Stimulated activated CD8-positive, alpha-beta memory T cell treated with anti-CD3 and anti-CD28 coated beads, Interleukin-7, amount 100 ng/mL, for 1 hour (primary cell): ENCODE data around the gene ZYG11B.
"Not testable (repeated sequence)": the region's sequence is repeated elsewhere in the genome, so short reads cannot be mapped to it uniquely, and the experiment has no call there.

ENCODE experiments used
- DNase-seq, 2 donors: peaks; one replicate each; pipeline ENCODE4 v3.0.0-alpha.2; 2020; ENCODE audit warnings: low read depth in 2 of 2

ZYG11B gene

GRCh38 chr1:52756020-52756419, 29.8 kb downstream of the ZYG11B start:
- no peak for DNase-seq

- no peak for DNase-seq
Measured at GRCh38 chr1:52759908-52760307, 33.7 kb downstream of the ZYG11B start.

DNA sequence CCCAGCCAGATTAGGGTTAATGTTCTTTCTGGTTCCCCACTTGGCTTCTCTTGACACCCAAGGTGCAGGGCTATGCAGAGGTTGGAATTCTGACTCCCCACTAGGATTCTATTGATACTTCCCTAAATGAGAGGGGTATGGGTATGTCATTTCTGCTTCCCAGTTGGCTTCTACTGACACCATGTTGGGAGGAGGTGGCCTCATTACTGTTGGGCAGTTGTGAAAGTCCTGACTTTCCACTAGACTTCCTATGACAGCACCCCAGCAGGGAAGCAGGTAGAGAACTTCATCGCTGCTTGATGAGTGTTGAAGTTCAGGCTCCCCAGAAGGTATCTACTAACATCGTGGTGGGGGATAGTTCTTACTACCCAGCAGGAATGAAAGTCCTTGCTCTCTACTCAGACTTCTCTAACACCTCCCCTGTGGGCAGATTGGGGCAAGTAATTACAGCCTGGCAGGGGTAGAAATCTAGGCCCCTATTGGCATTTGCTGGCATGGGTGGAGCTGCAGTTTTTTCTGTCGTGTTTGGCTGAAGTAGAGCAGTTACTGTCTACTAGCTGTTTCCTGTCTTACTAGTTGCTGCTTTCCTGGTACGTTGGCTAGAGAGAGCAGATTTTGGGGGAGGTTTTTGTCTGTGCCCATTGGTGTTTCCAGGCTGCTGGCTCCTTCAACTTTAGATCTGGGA, 41.5 kb downstream of the ZYG11B start:
- DNase-seq, result no peak

DNA sequence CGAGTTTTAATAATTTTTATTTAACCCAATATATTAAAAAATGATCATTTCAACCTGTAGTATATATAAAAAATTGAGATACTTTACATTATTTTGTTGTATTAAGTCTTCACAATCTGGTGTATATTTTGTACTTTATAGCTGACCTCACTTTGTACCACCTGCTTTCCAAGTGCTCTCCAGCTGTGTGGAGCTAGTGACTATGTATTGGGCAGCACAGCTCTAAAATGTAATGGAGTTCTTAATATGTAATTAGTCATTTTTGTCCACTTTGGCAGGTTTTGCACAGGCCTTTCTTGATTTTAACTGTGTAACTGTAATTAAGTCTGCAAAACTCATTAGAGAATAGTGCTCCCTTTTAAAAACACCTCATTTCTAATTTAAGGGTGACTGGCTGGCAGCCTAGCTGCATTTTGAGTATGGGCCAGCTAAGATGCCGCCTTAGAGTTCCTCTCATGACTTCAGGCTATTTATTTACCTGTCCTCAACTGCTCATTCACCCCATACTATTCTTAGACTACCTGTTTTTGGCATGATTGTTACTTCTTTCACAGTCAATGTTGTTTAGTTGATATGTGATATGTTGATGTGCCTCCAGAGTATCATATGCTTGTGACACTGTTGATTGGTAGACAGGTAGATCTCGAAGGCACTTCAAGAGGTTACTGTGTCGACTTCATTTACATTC, 43.2 kb downstream of the ZYG11B start:
- DNase-seq, result no peak

- DNase-seq, result no peak
Measured at GRCh38 chr1:52771384-52771783, 45.1 kb downstream of the ZYG11B start.

GRCh38 chr1:52786148-52786547, 59.9 kb downstream of the ZYG11B start:
- no peak for DNase-seq

DNA sequence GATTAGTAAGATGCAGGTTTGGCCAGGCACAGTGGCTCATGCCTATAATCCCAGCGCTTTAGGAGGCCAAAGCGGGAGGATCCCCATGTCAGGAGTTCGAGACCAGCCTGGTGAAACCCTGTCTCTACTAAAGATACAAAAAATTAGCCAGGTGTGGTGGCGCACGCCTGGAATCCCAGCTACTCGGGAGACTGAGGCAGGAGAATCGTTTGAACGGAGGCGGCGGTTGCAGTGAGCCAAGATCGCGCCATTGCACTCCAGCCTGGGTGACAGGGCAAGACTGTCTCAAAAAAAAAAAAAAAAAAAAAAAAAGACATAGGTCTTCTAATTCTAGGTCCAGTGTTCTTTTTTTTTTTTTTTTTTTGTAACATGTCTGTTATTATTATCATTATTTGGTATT, 64.2 kb downstream of the ZYG11B start:
- not testable (repeated sequence) for DNase-seq

DNA sequence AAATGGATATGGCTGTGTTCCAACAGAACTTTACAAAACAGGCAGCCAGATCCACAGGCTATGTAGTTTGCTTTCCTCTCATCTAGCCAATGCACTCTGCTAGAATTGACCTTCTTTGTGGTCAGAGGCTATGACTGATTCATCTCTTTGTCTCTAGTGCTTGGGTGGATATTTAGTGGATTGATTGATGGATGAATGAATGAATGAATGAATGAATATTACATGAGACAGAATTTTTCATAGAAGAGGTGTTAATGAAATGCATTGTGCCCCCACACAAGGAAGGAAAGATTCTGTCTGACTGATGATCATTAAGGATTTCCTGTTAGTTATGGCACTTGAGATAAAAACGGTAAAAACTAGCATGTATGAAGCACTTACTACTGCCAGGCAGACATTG, 65.8 kb downstream of the ZYG11B start:
- no peak for DNase-seq

- not testable (repeated sequence) for DNase-seq
Measured at GRCh38 chr1:52793717-52794116, 67.5 kb downstream of the ZYG11B start.

GRCh38 chr1:52795464-52795863, 69.2 kb downstream of the ZYG11B start:
- DNase-seq, result no peak

GRCh38 chr1:52798331-52798730, 72.1 kb downstream of the ZYG11B start:
- DNase-seq, result no peak

GRCh38 chr1:52801011-52801410, 74.8 kb downstream of the ZYG11B start:
- DNase-seq, result no peak

- DNase-seq, result not testable (repeated sequence)
Measured at GRCh38 chr1:52804083-52804482, 77.8 kb downstream of the ZYG11B start.

DNA sequence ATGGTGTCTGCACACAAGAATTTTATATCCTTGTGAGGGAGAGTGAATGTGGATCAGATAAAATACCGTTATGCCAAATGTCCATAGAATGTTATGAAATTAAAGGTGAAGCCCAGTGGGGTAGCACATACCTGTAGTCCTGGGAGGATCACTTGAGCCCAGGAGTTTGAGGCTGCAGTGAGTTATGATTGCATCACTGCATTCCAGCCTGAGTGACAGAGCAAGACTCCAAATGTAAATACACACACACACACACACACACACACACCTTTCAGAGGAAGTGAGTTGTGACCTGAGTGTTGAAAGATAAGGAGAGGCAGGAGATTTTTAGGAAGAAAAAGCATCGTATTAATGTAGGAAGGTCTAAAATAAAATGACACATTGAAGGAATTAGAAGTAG, 88.2 kb downstream of the ZYG11B start:
- DNase-seq, result no peak

GRCh38 chr1:52820830-52821229, 94.6 kb downstream of the ZYG11B start:
- DNase-seq, result not testable (repeated sequence)

DNA sequence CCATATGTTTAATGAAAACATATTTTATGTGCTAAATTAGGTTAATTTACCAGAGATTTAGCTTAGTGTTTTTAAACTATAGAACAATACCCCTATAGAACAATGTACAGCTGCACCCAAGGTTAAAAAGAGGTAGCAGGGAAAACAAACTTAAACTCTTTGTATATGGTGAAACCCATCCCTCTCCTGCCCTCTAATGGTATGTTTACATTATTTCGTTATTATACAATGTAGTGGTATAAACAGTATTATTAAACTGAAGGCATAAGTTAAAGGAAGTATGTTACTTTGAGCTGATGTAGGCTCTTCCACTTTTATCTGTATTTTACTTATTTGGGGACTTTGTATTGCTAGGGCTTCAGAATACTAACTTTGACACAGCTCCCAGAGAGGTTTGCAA, 99.6 kb downstream of the ZYG11B start:
- DNase-seq, result no peak

GRCh38 chr1:52834798-52835197, 108.5 kb downstream of the ZYG11B start:
- DNase-seq, result no peak

- DNase-seq, result no peak
Measured at GRCh38 chr1:52836035-52836434, 109.8 kb downstream of the ZYG11B start.

GRCh38 chr1:52839175-52839574, 112.9 kb downstream of the ZYG11B start:
- not testable (repeated sequence) for DNase-seq

- DNase-seq, result peak; percentile 13 to 26
Measured at GRCh38 chr1:52842643-52843310, 116.5 kb downstream of the ZYG11B start, which contains the start of gene ZYG11A. Gene ZYG11A, plus strand, starts transcription at chr1:52842760. Its CDS starts 124 bp downstream, at chr1:52842884.

- not testable (repeated sequence) for DNase-seq
Measured at GRCh38 chr1:52845119-52845518, 118.9 kb downstream of the ZYG11B start.

DNA sequence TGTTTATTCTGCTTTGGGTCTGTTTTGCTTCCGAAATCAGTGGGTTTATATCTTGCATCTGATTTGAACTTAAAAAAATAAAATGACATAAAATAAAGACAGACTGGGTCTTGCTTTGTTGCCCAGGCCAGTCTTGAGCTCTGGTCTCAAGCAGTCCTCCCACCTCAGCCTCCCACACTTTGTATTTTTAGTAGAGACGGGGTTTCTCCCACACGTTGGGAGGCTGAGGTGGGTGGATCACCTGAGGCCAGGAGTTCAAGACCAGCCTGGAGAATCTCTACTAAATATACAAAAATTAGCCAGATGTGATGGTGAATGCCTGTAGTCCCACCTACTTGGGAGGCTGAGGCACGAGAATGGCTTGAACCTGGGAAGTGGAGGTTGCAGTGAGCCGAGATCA, 122.2 kb downstream of the ZYG11B start:
- no peak for DNase-seq

- no peak for DNase-seq
Measured at GRCh38 chr1:52850951-52851350, 124.7 kb downstream of the ZYG11B start.
